ENCODE measurements around the gene CEP63. TPM values are rescaled to one million over a fixed set of nuclear protein-coding genes. Genes with fewer than 3 reads are reported as not detected.

CEP63 gene
- total RNA-seq, 1 donor from 2014 or later: 17.8 TPM

- no peak for DNase-seq (ENCODE audit: low read depth)
- Histone ChIP-seq H3K27me3 (ENCODE audit: control insufficient read depth, insufficient read depth, low read length) (no peaks in the 10 kb centered on the region), H3K36me3 (ENCODE audit: control insufficient read depth, insufficient read depth, low read length) (no peaks in the 10 kb centered on the region), H3K4me3 (ENCODE audit: low read depth, low read length) (no peak overlapping the region)
- TF ChIP-seq CTCF (IDR thresholded peaks at IDR 0.05; ENCODE audit: insufficient read depth, low read length, poor library complexity, severe bottlenecking): no peak
Measured at GRCh38 chr3:134495980-134496379, 10.1 kb downstream of the CEP63 start.

GRCh38 chr3:134496471-134497071, 10.7 kb downstream of the CEP63 start:
- Histone ChIP-seq H3K36me3 (ENCODE audit: control insufficient read depth, insufficient read depth, low read length) (no peaks in the 10 kb centered on the region), H3K4me3 (ENCODE audit: low read depth, low read length) (no peak overlapping the region), H3K27me3 (ENCODE audit: control insufficient read depth, insufficient read depth, low read length) (no peaks in the 10 kb centered on the region)
- TF ChIP-seq CTCF (IDR thresholded peaks at IDR 0.05; ENCODE audit: insufficient read depth, low read length, poor library complexity, severe bottlenecking): no peak
- DNase-seq (ENCODE audit: low read depth): no peak

GRCh38 chr3:134503266-134503665, 17.4 kb downstream of the CEP63 start:
- no peak for TF ChIP-seq CTCF (IDR thresholded peaks at IDR 0.05; ENCODE audit: insufficient read depth, low read length, poor library complexity, severe bottlenecking)

GRCh38 chr3:134504132-134504531, 18.3 kb downstream of the CEP63 start:
- no peak for TF ChIP-seq CTCF (IDR thresholded peaks at IDR 0.05; ENCODE audit: insufficient read depth, low read length, poor library complexity, severe bottlenecking)
- DNase-seq (ENCODE audit: low read depth): no peak
- Histone ChIP-seq H3K36me3 (ENCODE audit: control insufficient read depth, insufficient read depth, low read length) (no peaks in the 10 kb centered on the region), H3K4me3 (ENCODE audit: low read depth, low read length) (no peak overlapping the region), H3K27me3 (ENCODE audit: control insufficient read depth, insufficient read depth, low read length) (no peaks in the 10 kb centered on the region)

More at GRCh38 chr3:134503266-134503665, 17.4 kb downstream of the CEP63 start:
- no peaks in the 10 kb centered on the region for H3K27me3 ChIP-seq (ENCODE audit: control insufficient read depth, insufficient read depth, low read length)
- H3K36me3 ChIP-seq (ENCODE audit: control insufficient read depth, insufficient read depth, low read length): no peaks in the 10 kb centered on the region
- no peak for DNase-seq (ENCODE audit: low read depth)
- H3K4me3 ChIP-seq (ENCODE audit: low read depth, low read length): no peak overlapping the region

GRCh38 chr3:134505485-134505884, 19.6 kb downstream of the CEP63 start:
- no peaks in the 10 kb centered on the region for H3K36me3 ChIP-seq (ENCODE audit: control insufficient read depth, insufficient read depth, low read length)
- H3K4me3 ChIP-seq (ENCODE audit: low read depth, low read length): no peak overlapping the region
- H3K27me3 ChIP-seq (ENCODE audit: control insufficient read depth, insufficient read depth, low read length): no peaks in the 10 kb centered on the region
- TF ChIP-seq CTCF (IDR thresholded peaks at IDR 0.05; ENCODE audit: insufficient read depth, low read length, poor library complexity, severe bottlenecking): no peak
- no peak for DNase-seq (ENCODE audit: low read depth)

- Histone ChIP-seq H3K27me3 (ENCODE audit: control insufficient read depth, insufficient read depth, low read length) (no peaks in the 10 kb centered on the region), H3K36me3 (ENCODE audit: control insufficient read depth, insufficient read depth, low read length) (no peaks in the 10 kb centered on the region), H3K4me3 (ENCODE audit: low read depth, low read length) (no peak overlapping the region)
- no peak for TF ChIP-seq CTCF (IDR thresholded peaks at IDR 0.05; ENCODE audit: insufficient read depth, low read length, poor library complexity, severe bottlenecking)
- no peak for DNase-seq (ENCODE audit: low read depth)
Measured at GRCh38 chr3:134511500-134511899, 25.6 kb downstream of the CEP63 start.
